UCSD-AML1 (cell line): ENCODE results near the gene VSIR.

Experiments
- DNase-seq: peaks from one replicate; lab custom pipeline; 2025; ENCODE audit not compliant: unreplicated experiment; lab: John Stamatoyannopoulos, UW

VSIR gene

DNA sequence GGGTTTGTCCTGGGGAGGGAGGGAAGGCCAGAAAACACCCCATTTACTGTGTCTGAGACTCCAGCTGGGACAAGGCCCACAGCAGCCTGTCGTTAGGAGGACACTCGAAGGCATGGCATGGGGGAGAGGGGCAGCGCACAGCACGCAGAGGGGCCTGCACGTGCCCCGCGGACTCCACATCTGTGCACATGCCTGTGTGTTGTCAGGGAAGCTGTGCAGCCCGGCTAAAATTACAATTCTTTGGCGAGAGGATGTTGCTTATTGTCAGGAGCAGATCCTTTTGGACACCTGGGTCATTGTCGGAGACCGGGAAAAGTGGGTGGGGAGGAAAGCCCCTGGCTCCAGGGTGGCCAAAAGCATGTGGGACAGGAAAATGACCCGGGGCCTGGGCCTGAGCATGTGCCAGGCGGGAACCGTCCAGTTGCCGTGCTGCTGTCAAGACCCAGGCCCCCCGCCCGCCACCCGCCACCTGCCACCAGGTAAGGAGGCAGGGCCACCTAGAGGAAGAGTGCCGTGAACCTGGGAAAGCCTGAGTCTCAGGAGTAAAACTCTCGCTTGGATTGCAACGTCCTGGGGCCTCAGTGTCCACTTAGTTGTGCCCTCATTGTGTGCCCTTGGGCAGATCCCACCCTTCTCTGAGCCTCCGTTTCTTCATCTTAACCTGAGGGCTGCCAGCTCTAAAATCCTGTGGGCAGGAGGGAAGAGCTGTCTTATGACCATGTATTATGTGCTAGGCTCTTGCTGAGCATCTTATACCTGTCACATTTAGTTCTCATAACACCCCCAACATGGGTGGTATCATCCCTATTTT is 7.2 kb downstream of the VSIR start:
- DNase-seq, result no peak

DNA sequence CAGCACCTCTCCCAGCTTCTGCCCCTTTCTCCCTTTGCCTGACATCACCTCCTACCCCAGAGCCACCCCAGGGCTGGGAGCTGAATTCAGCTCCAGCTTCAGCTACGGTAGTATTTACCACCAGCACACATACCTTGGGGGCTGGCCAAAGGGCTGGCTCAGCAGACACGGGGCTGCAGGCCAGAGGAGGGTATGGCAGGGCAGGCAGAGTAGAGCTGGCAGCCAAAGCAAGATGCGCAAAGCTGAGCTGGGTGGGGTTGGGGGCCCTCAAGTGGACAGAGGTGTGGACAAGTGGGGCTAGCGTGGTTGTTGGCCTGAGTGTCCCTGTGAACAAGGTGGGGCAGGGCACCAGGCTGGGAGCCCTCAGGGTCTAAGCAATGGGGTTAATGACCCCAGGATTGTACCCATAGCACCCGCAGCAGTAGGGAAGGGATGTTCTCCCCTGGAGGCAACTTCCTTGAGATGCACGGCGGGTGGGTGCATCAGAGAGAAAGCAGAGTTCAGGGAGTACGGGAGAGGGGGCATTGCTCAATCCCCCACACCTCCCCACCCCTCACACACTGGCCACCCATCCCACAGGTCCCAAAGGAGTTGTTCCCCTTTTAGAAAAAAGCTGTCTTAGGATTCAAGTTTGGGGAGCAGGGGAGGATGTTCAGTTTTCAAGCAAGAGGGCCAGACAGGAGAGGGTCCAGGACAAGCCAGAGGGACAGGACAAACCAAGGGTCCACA is 8.0 kb downstream of the VSIR start:
- no peak for DNase-seq

DNA sequence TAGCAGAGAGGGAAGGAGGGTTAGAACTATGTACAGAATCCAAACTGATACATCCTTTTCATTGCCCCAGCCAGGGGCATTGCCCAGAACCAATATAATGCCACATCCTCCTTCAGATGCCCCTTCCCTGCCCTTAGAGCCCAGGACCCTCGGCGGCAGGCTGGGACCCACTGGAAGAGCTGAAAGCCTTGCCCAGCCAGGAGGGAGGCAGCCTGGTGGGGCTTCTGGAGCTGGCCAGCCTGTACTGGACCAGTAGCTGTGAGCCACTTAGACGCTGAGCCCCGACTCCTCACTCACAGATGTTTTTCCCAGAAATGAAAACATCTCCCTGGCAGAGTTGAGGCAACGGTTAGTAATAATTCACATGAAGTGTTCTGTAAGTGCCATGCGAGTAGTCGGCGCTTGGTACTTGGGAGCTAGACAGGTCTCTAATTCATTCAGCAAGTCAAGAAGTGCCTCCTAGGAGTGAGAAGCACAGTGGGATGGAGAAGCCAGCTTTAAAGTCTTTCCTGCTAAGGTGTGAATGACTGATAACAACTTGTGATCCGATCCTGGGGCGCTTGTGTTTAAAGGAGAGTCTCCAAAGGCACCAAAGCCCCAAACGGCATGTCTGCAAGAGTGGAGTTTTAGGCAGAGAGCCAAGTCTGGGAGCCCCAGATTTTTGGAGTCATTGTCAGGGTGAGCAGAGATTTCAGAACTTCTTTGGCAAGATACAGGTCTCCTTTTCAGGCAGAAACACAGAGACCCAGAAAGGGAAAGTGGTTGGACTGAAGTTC is 9.8 kb downstream of the VSIR start:
- DNase-seq, result no peak

DNA sequence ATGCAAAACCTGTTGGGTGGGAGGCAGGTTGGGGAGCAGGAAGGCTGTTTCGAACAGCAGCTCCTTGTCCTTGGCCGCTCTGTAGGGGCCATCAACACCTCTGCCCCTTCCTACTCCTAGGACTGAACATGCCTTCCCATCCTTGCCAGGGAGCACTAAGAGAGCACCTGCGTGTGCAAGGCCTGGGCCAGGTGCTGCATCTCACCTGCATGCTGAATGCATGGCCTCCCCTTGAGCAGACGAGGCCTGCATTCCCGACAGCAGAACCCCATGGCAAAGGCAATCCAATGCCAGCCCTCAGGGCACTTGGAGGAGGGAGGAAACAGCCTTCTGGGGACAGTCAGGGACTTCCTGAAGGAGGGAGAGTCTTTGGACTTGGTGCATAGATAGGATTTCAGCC is 11.0 kb downstream of the VSIR start:
- DNase-seq, result no peak

DNA sequence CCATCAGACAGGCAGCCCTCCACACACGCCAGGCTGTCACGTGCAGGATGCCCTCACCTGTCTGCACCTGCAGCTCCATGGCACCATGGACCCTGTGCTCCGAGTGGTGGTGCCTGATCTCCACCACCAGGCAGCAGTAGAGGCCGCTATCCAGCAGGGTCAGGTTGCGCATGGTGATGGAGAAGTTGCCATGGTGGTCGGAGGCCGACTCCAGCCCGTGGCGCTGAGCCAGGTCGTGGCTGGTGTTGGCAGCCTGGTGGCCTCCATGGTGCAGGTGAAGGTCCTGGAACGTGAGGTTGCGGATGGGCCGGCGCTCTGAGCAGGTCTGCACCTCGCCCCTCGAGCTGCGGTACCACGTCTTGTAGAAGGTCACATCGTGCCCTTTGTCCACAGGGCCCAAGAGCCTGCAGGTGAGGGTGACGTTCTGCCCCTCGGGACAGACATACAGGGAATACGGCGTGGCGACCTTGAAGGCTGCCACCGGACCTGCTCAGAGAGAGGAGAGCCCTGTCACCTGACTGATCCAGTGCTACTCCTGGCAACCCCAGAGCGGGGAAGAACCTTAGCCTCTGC is 11.7 kb downstream of the VSIR start:
- DNase-seq, result no peak

DNA sequence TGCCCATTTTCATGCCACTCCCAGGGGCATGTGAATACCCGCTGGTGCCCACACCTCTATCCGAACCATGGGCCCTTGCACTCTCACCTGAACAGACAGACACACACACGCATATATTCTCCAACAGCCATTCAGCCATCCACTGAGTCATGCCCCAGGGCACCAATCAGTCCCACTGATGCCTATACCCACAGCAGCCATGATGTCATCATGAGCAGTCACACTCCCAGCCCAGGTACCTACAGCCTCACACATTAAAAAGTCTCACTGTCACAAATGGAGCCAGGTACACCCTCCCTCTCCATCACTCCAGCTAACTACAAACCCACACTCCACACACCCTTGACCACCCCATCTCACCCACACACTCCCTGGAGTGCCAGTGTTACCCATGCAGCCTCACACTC is 12.2 kb downstream of the VSIR start:
- DNase-seq, result no peak

DNA sequence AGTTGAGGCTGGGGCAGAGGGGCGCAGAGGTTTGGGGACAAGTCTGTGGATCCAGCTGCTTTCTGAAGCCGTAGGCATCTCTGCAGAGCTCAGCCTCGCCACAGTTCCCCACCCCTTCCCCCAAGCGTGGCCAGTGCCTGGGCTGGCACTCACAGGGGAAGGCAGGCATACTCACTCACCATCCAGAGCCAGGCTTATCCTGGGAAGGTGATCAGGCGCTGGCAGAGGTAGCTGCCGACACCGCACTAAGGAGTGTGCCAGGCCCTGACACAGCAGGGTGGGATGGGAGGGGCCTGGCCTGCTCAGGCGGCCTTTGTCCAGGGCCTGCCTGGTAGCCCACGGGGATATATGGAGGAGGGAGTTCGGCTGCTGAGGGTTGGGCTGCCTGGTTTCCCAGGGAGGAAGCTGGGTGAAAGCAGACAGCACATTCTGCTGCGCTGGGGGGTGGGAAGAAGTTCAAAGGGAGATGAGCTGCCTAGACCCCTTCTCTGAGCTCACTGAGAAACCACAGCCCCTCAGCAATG is 15.9 kb downstream of the VSIR start:
- DNase-seq, result no peak

DNA sequence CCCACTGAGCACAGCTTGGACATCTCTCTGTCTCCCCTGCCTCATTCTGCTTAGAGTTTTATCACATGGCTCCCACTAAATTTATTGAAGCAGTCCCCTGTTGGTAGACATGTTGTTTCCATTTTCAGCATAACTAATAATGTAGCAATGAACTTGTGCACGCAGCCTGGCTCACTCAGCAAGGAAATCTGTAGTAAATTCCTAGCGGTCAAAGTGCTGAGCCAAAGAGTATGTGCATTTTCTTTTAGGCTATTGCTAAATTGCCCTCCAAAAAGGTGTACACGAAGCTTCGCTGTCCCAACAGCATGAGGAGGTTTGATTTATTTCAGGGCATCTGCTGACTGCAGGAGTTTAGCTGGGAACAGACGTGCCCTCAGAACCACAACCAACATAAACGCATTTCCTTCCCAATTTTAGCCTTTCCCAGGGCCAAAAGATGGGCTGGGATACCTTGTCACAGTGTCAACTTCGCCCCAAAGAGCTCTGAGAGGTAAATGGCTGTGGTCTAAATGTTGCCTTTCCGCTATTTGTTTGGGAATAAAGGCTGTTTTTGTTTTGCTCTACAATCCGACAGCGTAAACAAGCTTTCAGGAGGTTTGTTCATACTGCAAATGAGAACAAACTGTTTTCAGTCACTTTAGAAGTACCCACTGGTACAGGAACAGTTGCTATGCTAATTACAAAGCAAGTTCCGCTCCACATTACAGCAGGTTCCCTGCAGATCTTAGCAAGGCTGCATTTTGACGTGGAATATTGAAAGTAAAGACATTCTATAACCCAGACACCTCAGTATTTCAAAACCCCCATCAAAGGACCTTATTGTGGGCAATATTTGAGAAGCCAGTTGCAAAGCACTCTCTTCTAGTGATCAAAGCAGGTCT is 16.8 kb downstream of the VSIR start:
- DNase-seq, result no peak

DNA sequence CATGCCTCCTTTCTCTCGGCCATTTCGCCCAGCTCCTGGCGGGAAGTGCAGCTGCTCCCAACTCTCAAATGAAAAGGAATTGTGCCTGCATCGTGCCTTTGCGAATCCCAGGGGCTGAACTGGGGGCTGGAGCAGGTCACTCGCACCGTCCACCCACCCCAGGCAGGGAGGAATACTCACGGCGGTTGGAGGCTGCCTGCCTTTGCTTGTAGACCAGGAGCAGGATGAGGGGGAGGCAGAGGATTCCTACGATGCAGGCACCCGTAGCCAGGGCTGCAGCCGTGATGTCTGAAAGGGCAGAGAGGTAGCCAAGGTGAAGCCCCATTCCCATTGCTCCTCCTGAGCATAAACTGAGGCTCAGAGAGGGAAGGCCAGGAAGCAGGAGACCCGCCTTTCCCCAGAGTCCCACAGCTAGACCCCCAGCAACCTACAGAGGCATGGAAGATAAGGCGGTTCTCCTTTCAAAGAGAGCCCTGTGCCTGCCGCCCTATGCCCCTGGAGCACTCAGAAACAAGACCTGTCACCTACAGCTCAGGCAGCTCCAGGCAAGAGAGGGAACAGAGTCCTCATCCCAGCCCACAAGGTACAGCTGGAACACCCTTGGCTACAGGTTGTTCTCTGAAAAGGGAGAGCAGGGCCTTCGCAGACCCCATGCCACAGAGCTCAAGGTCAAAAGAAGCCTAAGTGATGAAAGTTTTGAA is 18.0 kb downstream of the VSIR start:
- no peak for DNase-seq

DNA sequence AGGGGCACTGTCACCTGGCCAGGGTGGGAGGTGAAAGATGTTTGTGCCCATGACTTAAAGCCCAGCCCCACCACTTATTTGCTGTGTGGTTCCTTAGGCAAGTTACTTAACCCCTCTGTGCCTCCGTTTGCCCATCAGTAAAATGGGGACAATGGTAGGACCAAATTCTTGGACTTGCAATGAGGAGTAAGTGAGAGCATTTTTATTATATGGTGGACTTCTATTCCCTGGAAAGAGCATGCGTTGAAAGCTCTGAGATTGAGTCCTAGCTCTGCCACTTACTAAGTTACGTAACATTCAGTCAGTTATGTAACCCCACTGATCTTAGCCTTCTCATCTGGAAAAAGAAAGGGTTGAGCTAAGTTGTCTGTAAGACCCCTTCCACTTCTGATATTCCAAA is 18.8 kb downstream of the VSIR start:
- DNase-seq, result no peak

DNA sequence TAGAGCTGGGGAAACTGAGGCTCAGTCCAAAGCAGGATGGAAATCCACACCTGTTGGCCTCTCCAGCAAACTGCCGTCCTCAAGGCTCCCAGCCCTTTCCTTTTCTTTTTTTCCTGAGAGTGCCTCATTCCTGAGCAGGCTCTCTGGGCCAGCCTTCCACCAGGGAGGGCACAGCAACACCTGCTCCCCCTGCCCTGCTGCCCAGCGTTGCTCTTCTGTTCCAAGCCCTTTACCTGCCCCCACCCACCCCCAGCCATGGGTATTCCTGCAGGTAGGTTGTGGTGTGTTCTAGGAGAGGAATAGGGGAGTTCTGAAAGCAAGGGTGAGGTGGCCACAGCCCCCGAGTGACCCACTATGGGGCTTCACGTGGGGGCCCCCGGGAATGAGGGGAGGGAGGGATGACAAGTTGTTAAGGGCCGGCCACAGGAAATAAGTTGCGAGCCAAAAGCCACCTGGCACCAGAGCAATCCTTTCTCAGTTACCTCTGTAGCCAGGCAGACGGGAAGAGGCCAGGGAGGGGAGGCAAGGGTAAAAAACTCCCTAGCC is 19.3 kb downstream of the VSIR start:
- DNase-seq, result no peak

DNA sequence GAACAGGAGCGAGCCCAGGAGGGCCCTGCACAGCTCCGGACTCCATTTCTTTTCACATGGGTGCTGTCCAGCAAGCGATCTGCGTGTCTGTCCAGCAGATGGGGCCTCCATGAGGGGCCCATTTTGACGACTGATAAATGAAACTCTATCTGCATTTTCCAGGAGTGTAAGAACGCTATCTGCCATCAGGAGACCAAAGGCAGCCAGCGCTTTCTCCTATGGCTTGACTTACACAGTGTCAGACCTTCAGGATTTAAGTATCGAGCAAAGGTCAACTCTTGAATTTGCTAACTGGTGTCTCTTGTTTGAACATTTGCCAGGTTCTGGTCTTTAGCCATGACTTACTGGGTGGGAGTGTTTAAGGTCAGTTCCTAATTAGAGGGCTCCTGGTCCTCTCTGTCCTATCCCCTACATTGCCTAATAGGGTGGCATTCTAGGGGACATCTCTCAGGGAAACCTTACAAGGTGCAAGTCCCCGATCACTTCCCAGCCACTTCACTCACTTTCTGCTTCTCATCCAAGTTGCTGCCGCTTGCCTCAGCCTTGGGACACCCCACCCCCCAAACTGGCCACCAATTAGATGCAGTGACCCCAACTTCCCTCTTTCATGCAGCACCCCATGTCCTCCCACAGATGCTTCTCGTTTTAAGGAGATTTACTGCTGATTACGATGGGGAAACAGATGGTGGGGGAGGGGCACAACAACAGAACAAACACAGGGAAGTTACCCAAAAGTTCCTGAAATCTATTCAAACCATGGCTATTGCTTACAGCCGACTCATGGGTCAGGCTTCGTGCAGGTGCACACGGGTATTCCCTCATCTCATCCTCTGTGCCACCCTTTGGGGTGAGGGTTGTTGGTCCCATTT is 20.0 kb downstream of the VSIR start:
- peak; percentile 82 for DNase-seq

DNA sequence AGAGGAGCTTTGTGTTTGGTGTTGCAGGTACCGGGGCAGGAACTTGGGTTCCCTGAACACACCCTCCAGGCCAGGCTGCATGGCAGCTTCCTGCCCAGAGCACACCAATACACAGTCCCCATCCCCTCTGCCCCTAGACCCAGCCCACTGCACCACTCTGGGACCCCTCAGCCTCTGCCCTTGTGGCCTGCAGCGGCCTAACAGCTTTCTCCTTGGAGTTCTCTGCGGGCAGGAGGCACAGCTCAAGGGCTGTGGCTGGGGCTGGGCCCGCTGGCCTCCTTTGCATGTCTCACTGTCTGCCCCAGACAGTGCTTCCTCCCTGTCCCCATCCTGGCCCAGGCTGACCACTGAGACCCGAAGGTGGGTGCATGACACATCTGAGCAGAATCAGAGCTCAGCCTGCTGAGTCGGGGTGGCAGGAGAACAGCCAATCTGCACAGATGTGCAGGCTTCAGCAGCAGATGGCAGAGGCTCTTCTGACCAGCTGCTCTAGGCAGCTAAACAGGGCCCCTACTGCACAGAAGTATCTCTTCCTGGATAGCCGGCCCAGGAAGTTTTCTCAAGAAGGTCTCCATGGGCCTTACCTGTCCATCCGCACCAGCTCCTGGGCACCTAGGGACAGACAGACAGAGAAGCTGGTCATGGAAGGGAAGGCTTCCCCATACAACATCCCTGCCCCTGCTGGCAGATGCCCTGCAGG is 20.8 kb downstream of the VSIR start:
- no peak for DNase-seq

DNA sequence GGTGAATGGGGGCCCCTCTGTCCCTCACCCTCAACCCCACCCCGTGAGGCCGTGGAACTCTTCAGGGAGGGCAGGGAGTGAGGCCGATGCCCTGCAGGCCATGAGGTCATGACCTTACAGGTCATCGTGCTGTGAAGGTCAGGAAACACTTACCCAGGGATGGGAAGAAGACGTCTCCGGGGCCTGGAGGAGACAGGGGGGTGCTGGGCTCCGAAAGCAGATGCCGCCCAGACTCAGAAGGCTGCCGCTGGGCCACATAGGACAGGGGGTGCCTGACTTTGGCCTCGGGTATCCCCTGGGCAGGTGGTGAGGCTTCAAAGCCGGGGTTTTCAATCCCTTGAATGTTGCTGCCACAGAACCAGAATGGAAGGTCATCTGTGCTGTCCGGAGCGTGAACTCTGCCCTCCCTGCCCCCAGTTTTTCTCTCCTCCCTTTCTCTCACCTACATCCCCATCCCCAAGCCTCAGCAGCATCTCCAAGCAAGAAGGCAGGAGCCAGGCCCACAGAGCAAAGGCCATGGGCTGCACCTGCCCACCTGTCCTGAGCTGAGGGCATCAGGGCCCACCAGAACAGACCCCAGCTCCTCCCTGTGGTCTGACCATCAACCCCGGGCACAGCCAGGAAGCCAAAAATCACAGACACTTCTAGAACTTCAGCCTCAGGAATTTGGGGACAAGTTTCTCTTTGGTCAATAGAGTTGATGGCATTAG is 21.6 kb downstream of the VSIR start:
- DNase-seq, result no peak

DNA sequence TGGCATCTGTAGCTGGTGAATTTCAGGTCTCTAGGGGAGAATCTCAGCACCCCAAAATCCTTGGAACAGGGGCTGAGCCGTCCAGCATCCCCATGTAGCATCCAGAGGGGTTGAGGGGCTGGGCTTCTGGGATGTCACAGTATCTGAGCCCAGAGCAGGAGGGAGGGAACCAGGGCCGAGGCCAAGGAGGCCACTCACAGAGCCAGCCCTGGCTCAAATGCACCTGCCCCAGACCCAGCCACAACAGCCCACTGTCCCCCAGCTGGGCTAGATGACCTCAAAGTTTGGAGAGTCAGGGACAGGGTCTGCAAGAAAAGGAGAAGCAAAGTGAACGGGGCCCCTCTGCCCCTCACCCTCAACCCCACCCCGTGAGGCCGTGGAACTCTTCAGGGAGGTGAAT is 22.3 kb downstream of the VSIR start:
- DNase-seq, result no peak

DNA sequence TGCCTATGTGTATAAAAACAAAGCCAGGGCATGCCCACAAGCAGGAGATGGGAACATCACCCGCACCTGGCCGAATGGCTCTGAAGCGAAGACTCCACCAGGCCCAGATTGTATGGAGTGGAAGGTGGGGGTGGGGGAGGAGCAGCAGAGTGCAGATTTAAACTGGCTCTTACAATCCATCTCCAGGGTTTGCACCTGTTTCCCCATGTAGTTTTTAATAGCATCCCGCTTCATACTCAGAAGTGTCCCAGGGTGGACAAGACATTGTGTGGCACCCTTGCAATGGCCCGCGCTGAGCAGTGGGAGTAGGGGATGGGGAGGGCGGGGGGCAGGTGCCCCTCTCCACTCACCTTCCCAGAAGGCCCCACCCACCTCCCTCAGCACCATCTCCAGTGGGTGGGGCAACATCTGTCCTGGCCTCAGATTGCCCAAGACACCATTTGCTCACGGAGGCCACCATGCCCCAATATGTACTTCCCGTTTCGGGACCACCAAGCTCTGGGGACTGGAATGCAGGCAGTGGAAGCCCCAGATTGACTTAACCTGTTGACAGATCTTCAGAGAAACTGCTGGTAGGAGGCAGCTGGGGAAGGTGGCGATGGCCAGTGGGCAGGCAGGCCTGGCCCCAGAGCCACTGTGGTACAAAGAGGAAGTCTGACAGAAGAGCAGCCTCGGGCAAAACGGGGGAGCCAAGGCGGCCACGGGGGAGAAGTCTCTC is 23.0 kb downstream of the VSIR start:
- DNase-seq, result no peak

DNA sequence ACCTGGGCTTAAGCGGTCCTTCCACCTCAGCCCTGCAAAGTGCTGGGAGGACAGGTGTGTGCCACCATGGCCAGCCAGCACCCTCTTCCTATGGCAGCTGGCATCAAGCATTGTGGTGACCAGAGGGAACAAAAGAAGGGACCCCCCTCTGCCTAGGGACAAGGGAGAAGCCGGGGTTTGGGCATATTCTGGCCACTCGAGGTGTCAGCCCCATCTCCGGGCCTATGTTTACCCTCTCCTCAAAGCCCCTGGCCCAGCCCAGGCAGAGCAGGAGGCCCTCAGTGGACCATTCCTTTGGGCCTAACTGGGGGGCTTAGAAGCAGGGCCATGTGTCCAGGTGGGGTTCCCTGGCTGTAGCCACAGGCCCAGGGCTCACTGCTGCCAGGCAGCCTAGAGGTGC is 23.9 kb downstream of the VSIR start:
- no peak for DNase-seq
